Astrocyte of the cerebellum (primary cell): ENCODE measurements around the gene EPDR1.
A peak's percentile ranks its signal among the peaks of the same experiment; 100 is the strongest.

ENCODE experiments used
- DNase-seq: peaks from one replicate; pipeline ENCODE4 v3.0.0-alpha.2; 2011; ENCODE audit warnings: low read depth
- H3K4me3 ChIP-seq: 2 replicates; pipeline ENCODE4 v1.5.1; 2011; ENCODE audit warnings: mild to moderate bottlenecking, low read depth, low read length, moderate library complexity
- in situ Hi-C: cut with HindIII; loops from 2 replicates; pipeline ENCODE4 v1.10.0; 2017; ENCODE audit warnings: low sequenced_read_pairs
- TF ChIP-seq, protein P1 (sequence below): IDR thresholded peaks from 2 replicates; pipeline ENCODE4 v1.5.1; 2012; ENCODE audit warnings: low read length, low read depth, moderate library complexity, mild to moderate bottlenecking; ENCODE audit errors: missing control alignments

Gene EPDR1

DNA sequence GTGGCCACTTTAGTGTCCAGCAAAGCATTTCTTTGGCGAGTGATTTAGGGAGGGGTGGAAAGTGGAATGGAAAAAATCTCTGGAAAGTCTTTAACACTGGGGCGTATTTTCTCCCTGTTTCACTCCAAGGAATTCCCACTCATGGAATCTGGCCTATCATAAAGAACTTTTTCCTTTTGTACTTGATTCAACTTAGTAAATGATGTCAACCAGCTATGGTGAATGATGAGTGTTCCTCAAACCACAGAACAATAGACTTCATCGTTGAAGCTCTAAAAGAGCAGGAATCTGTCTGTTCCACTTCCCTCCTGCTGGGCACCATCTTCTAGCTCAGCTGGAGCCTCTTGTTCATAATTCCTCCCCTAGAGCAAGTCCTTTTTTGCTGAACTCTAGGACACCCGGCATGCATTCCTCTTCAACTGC, 66.5 kb downstream of the EPDR1 start:
- TF ChIP-seq, protein P1, sequence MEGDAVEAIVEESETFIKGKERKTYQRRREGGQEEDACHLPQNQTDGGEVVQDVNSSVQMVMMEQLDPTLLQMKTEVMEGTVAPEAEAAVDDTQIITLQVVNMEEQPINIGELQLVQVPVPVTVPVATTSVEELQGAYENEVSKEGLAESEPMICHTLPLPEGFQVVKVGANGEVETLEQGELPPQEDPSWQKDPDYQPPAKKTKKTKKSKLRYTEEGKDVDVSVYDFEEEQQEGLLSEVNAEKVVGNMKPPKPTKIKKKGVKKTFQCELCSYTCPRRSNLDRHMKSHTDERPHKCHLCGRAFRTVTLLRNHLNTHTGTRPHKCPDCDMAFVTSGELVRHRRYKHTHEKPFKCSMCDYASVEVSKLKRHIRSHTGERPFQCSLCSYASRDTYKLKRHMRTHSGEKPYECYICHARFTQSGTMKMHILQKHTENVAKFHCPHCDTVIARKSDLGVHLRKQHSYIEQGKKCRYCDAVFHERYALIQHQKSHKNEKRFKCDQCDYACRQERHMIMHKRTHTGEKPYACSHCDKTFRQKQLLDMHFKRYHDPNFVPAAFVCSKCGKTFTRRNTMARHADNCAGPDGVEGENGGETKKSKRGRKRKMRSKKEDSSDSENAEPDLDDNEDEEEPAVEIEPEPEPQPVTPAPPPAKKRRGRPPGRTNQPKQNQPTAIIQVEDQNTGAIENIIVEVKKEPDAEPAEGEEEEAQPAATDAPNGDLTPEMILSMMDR = no peak
- in situ Hi-C loops = no loop called here
- peak; percentile 87 for DNase-seq
- H3K4me3 ChIP-seq = no peak overlapping the region

DNA sequence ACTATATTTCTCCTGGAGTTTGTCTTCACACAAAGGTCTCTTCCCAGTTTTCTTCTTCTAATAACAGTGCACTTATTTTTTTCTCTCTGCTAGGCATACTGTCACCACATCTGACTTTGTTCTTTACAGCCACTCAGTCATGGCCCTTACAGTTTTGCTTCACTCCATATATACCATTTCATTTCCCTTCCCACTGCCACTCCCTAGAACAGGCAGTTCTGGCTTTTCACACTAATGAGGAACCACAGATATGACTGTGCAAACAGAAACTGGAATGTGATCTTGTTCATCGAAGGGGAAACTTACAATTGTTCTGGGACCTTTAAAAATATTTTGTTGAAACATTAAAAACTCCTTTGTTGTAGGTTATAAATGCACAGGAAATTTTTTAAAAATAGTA, 67.3 kb downstream of the EPDR1 start:
- no peak overlapping the region for H3K4me3 ChIP-seq
- in situ Hi-C loops = no loop called here
- TF ChIP-seq, protein P1 = no peak
- peak; percentile 62 for DNase-seq

- in situ Hi-C loops = no loop called here
- no peak overlapping the region for H3K4me3 ChIP-seq
- DNase-seq = no peak
- TF ChIP-seq, protein P1 = no peak
These were observed 68.5 kb downstream of the EPDR1 start for GRCh38 chr7:37988721-37989650.

DNA sequence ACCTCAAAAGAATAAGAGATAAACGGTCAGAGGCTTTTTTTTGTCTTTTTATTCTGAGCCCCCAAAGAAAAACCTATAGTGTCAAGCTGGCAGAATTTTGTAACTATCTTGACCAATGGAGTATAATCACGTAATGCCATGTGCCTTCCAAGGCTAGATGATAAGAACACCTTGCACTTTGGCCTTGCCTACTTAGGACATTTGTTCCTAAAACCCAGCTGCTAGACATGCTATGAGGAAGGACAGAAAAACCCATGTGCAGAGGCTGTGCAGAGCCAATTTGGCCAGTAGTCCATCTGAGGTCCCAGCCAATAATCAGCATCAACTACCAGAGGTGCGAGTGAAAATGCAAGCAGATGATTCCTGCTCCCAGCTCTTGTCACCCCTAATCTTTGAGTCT, 69.9 kb downstream of the EPDR1 start:
- TF ChIP-seq, protein P1 = no peak
- in situ Hi-C loops = no loop called here
- no peak for DNase-seq
- H3K4me3 ChIP-seq = no peak overlapping the region

GRCh38 chr7:37993060-37993501, 72.6 kb downstream of the EPDR1 start:
- in situ Hi-C loops = no loop called here
- DNase-seq = no peak
- TF ChIP-seq, protein P1 = no peak

DNA sequence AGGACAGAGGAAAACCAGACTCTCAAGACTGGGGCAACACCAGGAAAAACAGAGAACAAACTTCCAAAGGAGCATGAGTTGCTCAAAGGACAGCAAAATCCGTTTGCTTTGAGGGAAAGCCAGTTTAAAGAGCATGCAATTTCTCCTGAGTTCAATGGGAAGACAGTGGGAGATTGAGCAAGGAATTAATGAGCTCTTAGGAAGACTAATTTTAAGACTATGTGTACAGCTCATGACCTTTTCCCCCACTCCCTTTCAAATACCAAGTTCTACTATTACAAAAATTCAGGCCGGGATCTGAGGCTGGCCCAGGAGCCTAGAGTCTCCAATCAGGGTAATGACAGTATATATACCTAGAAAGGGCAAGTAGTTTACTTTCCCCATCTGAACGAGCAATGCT, 79.2 kb downstream of the EPDR1 start:
- H3K4me3 ChIP-seq = no peak overlapping the region
- no peak for DNase-seq
- in situ Hi-C loops = no loop called here
- TF ChIP-seq, protein P1 = no peak

More at GRCh38 chr7:37993060-37993501, 72.6 kb downstream of the EPDR1 start:
- H3K4me3 ChIP-seq = no peak overlapping the region
